Ovary (tissue), 3 donors: Measurements from ENCODE around the gene DFFA.

Source experiments
- EP300 ChIP-seq: sonication (generic); formaldehyde crosslinking; IDR thresholded peaks from one replicate; pipeline ENCODE4 v1.6.1; 2017; ENCODE audit warnings: antibody characterized with exemption
- POLR2A ChIP-seq: fragments of 450-650 bp; IDR thresholded peaks from one replicate; pipeline ENCODE4 v1.6.1; 2017; ENCODE audit warnings: antibody characterized with exemption, mild to moderate bottlenecking, moderate library complexity
- TF ChIP-seq, protein P1 (sequence below), 3 donors: fragments of 450-650 bp in 2 of 3; fragments of 200-600 bp in 1 of 3; IDR thresholded peaks; one replicate each; pipeline versions ENCODE4 v1.5.1 to v1.8.0; 2016 to 2022; ENCODE audit warnings: antibody characterized with exemption in 3 of 3, mild to moderate bottlenecking in 1 of 3
- donor health status: DM: no; HTN: no; CAD: no.

DNA sequence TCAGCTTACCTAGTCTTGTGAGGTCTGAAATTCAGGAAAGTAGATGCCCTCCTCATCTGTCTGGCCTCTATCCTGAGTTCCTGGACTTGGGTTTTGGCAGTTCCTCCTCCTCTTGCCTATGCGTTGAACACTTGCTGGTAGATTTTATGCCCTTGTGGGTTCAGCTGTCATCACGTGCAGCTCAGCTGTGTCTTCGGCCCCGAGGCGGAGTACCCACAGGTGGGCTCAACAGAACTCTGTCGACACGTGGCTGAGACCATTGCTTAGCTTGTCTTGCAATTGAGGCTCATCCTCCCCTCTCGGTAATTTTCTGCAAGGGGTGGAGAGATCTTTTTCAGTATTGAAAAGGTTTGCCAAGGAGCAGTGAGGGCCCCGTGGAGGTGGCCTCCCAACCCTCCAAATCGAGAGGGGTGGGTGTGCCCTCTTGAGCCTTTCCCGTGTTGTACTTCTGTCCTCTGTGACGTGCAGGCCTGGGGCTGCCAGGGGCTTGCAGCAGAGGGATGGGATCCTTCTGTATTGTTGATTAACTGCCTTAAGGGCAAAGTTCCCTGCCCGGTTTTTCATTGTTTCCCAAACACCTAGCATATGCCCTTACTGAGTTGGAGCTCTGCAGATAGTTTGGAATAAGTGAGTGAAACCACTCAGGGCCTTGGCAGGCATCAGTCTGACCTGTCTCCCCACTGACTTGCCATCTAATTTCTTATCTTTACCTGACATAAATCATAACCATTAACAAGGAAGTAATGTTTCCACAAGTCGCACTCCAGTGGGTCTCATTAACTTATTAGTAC is 39.2 kb downstream of the DFFA start:
- TF ChIP-seq, protein P1, sequence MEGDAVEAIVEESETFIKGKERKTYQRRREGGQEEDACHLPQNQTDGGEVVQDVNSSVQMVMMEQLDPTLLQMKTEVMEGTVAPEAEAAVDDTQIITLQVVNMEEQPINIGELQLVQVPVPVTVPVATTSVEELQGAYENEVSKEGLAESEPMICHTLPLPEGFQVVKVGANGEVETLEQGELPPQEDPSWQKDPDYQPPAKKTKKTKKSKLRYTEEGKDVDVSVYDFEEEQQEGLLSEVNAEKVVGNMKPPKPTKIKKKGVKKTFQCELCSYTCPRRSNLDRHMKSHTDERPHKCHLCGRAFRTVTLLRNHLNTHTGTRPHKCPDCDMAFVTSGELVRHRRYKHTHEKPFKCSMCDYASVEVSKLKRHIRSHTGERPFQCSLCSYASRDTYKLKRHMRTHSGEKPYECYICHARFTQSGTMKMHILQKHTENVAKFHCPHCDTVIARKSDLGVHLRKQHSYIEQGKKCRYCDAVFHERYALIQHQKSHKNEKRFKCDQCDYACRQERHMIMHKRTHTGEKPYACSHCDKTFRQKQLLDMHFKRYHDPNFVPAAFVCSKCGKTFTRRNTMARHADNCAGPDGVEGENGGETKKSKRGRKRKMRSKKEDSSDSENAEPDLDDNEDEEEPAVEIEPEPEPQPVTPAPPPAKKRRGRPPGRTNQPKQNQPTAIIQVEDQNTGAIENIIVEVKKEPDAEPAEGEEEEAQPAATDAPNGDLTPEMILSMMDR (IDR thresholded peaks at IDR 0.05), result no peak
- TF ChIP-seq POLR2A (no peak), EP300 (no peak)
